G401 (cell line): ENCODE measurements around the gene PROSER2. TPM values are rescaled to one million over a fixed set of nuclear protein-coding genes. Genes with fewer than 3 reads are reported as not detected.

Experiments
- DNase-seq: peaks from one replicate; pipeline ENCODE4 v3.0.0-alpha.2; 2015; ENCODE audit warnings: low spot score
- in situ Hi-C: cut with HindIII; loops from 2 replicates; pipeline ENCODE4 v1.10.0; 2016; ENCODE audit warnings: low sequenced_read_pairs, mixed read lengths
- total RNA-seq: library from RNA; depleted of rRNA; stranded (reverse); fragments of >200 nt; shearing (Covaris generic); gene quantifications from 2 replicates; pipeline ENCODE4 v1.2.3, GENCODE V29; 2014

Gene PROSER2
- total RNA-seq, 1 experiment from 2014 or later = 1.3 TPM

DNA sequence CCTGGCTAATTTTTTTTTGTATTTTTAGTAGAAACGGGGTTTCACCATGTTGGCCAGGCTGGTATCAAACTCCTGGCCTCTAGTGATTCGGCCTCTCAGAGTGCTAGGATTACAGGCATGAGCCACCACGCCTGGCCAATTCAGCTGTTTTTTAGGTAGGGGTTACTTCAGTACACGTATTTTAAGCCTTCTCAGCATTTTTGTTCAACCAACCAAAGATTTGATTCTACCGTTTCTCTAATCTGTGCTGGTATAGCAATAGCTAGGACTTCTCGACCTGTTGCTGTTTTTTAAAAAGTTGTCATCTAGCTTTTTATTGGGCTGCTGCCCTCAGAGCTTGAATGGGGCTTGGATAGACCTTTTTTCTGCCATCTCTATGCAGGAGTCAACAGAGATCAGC, 34.9 kb downstream of the PROSER2 start:
- in situ Hi-C loops = no loop called here
- DNase-seq = no peak

DNA sequence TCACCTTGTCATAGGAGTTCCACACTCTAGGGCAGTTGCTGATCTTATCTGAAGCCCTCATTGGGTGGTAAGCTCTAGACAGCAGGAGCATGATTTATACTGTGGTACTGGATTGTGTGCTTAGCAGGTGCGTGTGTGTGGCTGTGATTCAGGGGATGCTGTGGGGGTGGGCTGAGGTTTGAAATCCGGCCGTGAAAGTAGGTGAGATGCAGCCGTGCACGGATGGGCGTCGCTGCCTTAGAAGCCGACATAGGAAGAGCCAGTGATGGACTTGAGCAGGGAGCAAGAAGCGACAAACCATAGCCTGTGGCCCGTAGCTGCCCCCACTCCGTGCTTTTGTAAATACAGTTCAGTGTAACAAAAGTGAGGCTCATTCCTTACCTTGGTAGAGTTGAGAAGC, 38.2 kb downstream of the PROSER2 start:
- in situ Hi-C loops = no loop called here
- no peak for DNase-seq

DNA sequence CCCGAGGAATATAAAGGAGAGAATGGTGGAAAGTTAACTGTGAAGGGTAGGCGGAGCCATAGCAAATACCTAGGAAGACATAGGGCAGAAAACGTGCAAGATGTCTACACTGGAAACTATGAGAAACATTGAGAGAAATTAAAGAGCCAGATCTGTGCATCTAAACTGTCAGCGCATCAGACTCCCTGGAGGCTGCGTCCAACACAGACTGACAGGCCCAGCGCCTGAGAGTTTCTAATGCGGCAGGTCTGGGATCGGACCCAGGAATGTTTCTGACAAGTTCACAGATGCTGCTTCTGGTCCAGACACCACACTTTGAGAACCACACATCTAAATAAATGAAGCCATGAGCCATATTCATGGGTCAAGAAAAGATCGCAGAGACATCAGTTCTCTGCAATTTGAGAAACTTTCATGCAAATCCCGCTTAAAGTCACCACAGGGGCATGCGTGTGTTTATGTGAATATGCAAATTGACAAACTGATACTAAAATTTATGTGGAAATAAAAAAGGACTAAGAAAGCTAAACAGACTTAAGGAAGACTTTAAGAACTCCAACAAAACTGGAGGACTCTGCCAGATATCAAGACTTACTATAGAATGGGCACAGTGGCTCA, 38.8 kb downstream of the PROSER2 start:
- no peak for DNase-seq
- in situ Hi-C loops = no loop called here

DNA sequence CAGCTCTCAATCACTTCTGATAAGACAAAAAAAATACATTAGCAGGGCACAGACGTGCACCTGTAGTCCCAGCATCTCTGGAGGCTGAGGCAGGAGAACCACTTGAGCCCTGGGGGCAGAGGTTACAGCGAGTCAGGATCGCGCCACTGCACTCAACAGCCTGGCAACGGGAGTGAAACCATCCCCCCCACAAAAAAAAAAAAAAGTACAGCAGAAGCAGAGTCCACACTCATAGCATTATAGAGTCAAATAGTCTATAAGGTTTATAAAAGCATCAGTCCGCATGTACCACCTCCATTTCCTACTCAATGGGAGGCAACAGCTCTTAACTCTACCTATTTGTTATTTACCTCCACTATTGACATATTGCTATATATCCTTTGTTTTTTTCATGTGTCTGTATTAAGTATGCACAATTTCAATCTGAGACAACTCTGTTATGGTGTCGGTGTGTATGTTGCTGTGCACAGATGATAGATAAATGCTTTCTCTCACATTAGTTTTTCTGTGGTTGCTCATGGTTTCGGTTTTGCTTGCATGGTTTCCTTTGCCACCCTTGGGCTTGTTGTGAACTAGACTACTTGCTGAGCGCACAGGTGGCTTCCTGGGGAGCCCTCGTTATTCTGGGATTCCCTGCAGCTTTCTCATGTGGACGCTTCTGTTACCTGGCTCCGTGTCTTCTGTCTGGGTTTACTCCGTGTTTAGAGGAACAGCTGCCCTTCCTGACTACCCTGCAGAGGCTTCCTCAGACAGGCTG, 40.4 kb downstream of the PROSER2 start:
- in situ Hi-C loops = no loop called here
- DNase-seq = no peak

DNA sequence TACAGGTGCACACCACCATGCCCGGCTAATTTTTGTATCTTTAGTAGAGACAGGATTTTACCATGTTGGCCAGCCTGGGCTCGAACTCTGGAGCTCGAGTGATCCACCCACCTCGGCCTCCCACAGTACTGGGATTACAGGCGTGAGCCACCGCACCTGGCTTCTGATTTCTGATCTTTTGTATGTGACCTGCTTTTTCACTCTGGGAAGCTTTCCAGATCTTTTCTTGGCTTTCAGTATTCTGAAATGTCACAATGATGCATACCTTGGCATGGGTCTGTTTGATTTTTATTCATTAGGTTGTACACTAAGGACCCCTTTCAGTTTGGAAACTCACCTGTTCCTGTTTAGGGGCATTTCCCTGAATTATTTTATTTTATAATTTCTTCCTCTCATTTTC, 41.6 kb downstream of the PROSER2 start:
- in situ Hi-C loops = no loop called here

DNA sequence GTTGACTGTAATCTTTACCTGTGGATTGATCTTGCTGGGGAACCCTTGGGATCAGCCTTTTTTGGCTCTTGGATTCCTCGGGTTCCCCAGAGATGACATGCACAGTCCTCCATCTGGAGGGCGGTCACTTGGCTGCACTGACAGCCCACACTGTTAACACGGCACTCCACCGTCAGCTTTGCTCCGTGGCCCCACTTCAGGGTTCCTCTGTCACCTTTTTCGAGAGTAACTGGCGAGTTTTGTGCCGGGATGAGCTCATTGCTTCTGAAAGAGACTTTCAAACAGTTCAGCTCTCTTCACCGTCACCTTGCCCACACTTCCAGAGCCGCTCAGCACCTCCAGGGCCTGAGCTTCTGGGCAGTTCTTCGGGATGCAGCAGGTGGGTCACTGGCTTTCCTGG, 42.4 kb downstream of the PROSER2 start:
- DNase-seq = peak; percentile 54
- in situ Hi-C loops = no loop called here

More for the DNA sequence above, 41.6 kb downstream of the PROSER2 start:
- DNase-seq = peak; percentile 70

DNA sequence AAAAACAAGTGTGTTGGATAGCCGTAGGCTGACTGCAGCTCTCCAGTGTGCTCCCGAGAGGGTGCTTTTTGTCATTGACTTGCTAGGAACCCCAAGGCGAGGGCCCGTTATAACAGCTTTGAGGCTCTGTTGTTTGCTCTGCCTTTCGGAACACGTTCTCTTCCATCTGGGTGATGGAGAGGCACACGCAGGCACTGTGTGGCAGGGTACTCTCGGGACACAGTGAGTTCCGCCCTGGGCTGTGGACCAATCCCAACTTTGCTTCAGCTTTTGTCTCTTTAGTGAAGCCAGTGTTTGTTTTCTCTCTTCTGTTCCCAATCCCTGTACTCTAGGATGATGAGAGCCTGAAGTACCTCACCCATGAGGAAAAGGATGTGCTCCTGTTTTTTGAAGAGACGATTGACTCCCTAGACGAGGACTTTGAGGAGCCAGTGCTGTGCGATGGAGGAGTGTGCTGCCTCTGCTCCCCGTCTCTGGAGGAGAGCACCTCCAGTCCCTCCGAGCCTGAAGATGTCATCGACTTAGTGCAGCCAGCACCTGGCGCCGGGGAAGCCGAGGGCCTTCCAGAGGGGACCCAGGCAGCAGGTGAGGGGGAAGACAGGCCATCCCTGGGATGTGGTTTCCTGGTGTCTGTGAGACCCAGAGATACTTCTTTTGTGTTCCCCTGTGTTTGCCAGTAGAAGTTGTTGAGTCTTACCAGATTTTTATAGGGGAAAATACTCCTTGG, 43.2 kb downstream of the PROSER2 start:
- DNase-seq = no peak
- in situ Hi-C loops = no loop called here

DNA sequence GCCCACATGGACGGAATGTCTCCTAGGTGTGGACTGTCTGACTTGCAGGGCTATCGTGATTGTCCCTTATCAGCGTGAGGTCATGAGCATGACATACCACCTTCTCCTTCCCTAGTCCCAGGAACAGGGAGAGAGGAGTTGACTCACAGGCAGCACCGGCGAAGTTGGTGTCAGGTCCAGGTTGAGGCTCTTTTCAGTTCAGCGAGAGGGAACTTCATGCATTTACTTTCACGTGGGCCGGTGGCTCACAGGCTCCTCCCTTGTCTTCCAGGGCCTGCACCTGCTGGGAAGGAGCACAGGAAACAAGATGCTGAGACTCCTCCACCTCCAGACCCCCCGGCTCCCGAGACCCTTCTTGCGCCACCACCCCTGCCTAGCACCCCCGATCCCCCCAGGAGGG, 46.1 kb downstream of the PROSER2 start:
- peak; percentile 36 for DNase-seq
- in situ Hi-C loops = no loop called here

DNA sequence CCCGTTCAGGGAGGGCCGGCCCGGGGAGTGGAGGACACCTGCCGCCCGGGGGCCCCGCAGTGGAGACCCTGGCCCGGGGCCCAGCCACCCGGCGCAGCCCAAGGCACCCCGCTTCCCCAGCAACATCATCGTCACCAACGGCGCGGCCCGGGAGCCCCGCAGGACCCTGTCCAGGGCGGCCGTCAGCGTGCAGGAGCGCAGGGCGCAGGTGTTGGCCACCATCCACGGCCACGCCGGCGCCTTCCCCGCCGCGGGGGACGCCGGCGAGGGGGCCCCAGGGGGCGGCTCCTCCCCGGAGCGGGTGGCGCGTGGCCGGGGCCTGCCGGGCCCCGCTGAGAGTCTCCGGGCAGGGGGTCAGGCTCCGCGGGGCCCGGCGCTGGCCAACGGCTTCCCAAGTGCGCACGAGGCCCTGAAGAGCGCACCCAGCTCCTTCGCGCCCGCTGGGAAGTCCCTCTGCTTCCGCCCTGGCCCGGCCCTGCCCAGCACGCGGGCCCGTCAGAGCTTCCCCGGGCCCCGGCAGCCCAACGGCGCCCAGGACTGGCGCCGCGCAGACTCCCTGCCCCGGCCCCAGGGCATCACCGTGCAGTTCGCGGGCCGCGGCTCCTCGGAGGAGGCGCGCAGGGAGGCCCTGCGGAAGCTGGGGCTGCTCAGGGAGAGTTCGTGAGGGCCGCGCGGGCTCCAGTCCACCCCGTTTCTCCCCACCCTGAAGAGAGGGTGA, 46.7 kb downstream of the PROSER2 start:
- in situ Hi-C loops = no loop called here
- DNase-seq = no peak

DNA sequence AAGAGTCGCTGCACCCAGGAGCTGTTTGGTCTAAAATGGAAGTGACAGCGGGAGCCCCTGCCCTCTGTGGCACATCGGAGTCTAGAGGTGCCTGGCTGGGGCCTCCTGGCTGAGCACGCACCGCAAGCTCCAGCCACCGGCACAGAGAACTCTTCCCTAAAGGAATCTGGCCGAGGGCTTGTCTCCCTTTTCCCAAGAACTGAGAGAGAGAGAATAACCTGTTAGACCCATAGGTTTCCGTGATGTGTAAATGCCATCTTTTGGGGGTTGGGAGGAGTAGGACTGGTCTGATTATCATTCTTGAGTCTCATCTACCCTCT, 47.3 kb downstream of the PROSER2 start:
- in situ Hi-C loops = no loop called here
- no peak for DNase-seq

DNA sequence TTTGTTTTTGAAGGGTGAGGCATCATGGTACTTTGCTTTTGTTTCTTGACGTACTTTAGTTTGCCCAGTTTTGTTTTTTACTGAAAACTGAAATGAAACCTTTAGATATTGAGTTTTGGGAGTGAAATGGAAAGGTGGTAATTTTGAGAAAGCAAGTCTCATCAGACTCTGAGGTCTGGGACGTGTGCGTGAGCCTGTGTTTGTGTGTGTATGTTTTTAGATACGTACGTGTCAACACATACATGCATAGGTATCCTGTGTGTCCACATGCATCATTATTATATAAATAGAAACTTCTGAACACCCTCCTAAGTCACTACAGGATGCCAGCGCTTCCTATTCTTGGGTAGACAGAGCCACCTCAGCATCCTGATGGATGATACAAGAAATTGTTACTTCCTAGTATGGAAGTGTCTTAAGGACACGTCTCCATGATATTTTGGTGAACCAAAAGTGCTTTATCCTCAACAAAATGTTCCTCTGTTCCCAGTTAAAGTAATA, 47.8 kb downstream of the PROSER2 start:
- in situ Hi-C loops = no loop called here
- no peak for DNase-seq

DNA sequence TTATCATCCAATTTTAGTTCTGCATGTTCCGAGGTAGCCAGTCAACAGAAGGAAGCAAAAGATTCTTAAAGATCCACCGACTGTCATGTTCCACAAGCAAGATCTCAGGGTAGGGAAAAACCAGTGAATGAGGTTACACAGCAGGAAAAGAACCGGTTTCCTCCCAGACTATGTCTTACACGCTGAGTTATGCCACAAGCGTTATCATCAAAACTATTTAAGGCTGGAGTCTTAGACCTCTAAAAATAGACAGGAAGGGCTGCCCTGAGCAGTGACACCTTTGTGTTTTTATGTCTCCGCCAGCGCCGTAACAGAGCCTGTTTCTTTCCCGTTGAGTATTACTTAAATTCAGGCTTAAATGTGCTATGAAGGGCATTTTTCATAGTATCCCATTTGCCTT, 48.3 kb downstream of the PROSER2 start:
- in situ Hi-C loops = no loop called here
- DNase-seq = no peak

DNA sequence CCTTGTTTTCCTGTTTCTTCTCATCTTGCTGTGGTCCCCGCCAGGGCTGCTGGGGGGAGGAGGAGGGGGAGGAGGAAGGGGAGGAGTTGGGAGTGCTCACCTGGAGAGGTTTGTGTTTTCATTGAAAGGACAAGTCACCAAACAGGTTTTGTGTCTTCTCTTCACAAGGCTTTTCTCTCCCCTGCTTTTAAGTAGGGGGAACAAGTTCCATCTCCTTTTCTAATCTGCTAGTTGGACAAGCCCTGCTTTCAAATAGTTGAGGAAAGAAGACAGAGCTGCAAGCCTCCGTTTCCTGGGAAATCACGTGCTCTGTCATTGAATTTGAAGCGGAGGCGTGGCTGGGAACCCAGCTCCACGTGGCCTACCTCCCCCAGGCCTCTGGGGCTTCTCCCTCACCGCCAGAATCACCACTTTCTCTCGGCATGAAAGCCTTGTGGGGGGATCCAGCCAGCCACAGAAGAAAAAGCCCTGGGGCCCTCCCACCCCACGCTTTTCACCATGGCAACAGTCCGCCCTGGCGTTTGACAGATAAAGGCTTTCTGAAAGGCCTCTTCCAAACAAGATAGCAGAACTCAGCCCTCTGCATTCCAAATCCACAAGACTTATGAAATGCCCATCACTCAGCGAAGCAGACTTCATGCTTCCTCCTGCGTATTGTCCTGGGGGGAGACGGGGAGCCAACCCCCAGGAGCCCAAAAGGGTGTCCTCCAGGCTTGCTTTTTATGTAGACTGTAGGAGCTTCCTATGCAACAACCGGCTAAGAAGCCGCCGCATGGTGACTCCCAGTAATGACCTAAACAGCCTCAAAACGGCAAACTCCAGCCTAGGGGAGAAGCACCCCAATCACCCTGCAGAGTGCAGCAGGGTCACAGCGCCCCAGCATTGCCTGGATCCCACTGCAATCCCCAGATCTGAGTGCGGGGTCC, 51.7 kb downstream of the PROSER2 start:
- in situ Hi-C loops = no loop called here

DNA sequence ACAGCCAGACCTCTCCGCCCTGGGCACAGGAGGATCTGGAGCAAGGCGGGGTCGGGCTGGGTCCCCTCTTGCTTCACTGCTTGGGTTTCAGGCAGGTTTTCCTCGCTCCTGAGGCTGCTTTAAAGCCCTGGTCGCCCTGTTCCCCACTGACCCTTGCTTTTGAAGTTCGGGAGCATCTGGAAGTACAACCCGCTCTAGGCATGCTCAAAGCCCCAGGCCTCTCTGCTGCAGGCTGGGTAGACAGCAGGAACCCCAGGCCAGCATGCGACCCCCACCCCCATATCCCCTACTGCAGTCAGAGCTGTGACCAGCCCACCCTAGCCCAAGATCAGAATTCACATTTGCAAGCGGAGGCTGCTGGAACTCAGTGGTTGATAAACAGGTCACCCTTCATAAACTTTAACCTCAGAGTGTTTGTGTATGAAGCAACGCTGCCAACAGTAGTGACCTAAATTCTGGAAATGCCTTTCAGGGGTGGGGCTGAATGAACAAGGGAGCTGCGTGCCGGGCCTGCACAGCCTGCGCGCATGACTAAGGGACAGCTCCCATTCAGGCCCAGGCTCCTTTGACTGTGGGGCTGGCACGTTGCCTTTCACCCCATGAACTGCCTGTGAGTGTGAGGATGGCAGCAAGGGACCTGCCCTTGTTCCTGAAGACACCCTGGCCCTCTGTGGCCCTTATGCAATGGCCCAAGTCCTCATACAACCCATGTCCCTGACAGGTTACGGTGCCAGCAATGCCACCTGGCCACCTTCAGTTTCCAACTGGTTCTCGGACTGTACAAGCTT, 52.5 kb downstream of the PROSER2 start:
- in situ Hi-C loops = no loop called here
- DNase-seq = peak; percentile 92

More for the DNA sequence above, 51.7 kb downstream of the PROSER2 start:
- DNase-seq = no peak

DNA sequence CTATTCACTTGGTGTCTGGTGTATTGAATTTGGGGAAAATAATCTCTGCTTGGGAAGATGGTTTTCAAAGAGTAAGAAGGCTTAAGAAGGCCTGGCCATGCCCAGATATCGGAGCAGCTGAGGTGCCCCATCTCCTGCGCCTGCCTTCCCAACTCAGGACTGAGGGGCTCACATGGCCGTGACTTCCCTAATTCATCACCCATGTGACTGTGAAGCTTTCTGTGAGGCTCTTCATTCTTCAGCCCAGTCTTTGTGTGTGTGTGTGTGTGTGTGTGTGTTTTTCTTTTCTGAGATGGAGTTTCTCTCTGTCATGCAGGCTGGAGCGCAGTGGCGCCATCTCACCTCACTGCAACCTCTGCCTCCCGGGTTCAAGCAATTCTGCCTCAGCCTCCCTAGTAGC, 53.2 kb downstream of the PROSER2 start:
- in situ Hi-C loops = no loop called here
- no peak for DNase-seq

DNA sequence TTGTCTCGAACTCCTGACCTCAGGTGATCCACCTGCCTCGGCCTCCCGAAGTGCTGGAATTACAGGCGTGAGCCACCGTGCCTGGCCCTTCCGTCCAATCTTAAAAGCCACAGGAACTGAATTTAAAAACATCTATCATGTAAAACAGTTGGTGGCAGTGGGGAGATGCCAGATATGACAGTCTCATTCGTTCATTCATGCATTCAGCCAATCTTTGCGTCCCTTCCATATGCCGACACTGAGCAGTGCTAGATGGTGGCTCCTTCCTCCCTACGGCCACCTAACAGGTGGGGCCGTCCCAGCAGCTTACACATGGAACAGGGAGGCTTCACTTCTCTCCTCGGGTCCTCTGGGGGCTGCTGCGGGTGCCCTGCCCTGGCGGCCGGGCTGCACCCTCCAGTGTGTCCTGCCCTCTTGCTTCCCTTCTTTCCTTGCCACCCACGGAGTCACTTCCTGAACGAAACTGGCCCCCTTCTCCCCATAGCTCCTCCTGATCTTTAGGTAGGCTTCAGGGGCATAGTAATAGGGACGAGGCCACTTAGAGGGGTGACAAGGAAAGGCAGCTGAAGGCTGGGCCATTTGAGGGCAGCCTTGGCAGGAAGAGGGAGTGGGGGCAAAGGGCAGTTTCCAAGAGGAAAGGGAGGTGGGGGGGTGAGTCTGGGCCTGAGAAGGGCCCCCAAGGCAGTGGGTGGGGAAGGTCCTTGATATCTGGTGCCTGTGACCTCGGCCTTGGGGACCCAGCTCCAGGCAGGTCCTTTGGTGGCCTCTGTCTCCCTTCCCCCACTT, 53.8 kb downstream of the PROSER2 start:
- in situ Hi-C loops = no loop called here
- peak; percentile 39 for DNase-seq

DNA sequence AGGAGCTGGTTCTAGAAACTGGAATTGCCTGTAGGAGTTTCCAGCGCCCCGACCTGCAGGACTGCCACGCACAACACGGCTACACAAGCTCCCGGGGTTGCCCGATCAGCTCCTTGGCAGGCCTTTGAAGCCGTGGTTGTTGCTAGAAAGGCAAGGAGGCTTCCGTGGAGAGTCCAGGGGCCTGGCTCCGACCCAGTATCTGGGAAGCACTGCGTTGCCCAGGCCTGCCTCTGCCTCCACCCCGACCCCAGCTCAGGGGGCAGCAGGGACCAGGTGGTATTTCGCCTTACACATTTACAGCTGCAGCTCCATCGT, 54.4 kb downstream of the PROSER2 start:
- no peak for DNase-seq
- in situ Hi-C loops = no loop called here
